Brain microvascular endothelial cell (primary cell): ENCODE measurements around the gene DDX19B.
"Not testable (repeated sequence)": the region's sequence is repeated elsewhere in the genome, so short reads cannot be mapped to it uniquely, and the experiment has no call there.

Experiments
- DNase-seq: peaks from one replicate; pipeline ENCODE4 v3.0.0-alpha.2; 2020
- H3K27ac ChIP-seq: fragments of 250-450 bp; sonication (Bioruptor Pico); 2 replicates; pipeline ENCODE4 v1.5.1; 2020; ENCODE audit warnings: mild to moderate bottlenecking, moderate library complexity
- H3K27me3 ChIP-seq: fragments of 250-450 bp; sonication (Bioruptor Pico); replicated peaks from 2 replicates; pipeline ENCODE4 v1.5.1; 2020; ENCODE audit warnings: mild to moderate bottlenecking
- H3K36me3 ChIP-seq: fragments of 250-450 bp; sonication (Bioruptor Pico); replicated peaks from 2 replicates; pipeline ENCODE4 v1.5.1; 2020; ENCODE audit warnings: mild to moderate bottlenecking
- H3K4me3 ChIP-seq: 2 replicates; pipeline ENCODE4 v1.5.1; 2011; ENCODE audit warnings: low read depth, mild to moderate bottlenecking, control low read depth, low read length, moderate library complexity
- in situ Hi-C: cut with HindIII; loops from 2 replicates; pipeline ENCODE4 v1.10.0; 2017; ENCODE audit warnings: low sequenced_read_pairs, low pct_ligation_motif_present
- TF ChIP-seq, protein P1 (sequence below): IDR thresholded peaks from 2 replicates; pipeline ENCODE4 v1.5.1; 2011; ENCODE audit warnings: low read depth, mild to moderate bottlenecking, moderate library complexity, low read length, control low read depth, inconsistent platforms; ENCODE audit errors: missing control alignments

Gene DDX19B

DNA sequence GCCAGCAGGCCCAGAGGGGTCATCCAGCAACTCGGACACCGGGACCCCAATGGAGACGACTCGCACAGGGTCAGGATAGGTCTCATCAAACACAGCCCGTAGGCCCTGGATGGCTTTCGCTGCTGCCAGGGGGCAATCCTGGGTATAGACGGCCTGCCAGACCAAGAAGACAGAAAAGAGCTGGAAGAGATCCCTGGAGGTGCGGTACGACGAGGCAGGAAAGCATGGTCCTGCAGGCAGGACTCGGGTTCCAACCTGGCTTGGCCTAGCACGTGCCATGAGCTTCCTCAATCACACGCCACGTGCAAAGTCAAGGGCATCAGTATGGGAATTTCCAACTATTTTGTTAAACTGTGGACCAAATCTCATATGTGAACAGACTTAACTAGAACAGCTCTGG, 40.9 kb upstream of the DDX19B start:
- no peak for DNase-seq
- no peak overlapping the region for H3K4me3 ChIP-seq
- in situ Hi-C loops: no loop called here
- peaks cover 92% of the 10 kb centered on the region for H3K36me3 ChIP-seq
- TF ChIP-seq, protein P1, sequence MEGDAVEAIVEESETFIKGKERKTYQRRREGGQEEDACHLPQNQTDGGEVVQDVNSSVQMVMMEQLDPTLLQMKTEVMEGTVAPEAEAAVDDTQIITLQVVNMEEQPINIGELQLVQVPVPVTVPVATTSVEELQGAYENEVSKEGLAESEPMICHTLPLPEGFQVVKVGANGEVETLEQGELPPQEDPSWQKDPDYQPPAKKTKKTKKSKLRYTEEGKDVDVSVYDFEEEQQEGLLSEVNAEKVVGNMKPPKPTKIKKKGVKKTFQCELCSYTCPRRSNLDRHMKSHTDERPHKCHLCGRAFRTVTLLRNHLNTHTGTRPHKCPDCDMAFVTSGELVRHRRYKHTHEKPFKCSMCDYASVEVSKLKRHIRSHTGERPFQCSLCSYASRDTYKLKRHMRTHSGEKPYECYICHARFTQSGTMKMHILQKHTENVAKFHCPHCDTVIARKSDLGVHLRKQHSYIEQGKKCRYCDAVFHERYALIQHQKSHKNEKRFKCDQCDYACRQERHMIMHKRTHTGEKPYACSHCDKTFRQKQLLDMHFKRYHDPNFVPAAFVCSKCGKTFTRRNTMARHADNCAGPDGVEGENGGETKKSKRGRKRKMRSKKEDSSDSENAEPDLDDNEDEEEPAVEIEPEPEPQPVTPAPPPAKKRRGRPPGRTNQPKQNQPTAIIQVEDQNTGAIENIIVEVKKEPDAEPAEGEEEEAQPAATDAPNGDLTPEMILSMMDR: no peak
- no peaks in the 10 kb centered on the region for H3K27me3 ChIP-seq
- no peak overlapping the region for H3K27ac ChIP-seq

DNA sequence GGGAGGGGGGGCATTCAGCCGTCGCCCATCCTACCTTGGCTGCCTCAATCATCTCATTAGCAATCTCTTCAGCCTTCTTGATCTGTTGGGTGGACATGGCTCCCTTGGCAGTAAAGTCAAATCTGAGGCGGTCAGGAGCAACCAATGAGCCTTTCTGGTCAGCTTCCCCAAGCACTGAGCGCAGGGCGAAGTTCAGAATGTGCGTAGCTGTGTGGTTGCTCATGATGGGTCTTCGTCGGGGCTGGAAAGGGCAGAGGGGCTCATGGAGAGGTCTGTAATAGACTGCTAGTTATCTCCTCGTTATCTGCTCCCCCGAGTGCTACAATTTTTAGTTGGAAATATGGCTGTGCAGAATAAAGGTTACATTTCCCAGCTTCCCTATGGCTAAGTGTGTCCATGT, 40.0 kb upstream of the DDX19B start:
- Histone ChIP-seq H3K27me3 (no peaks in the 10 kb centered on the region), H3K27ac (no peak overlapping the region), H3K36me3 (peaks cover 92% of the 10 kb centered on the region), H3K4me3 (no peak overlapping the region)
- DNase-seq: no peak
- TF ChIP-seq, protein P1: no peak
- in situ Hi-C loops: no loop called here

DNA sequence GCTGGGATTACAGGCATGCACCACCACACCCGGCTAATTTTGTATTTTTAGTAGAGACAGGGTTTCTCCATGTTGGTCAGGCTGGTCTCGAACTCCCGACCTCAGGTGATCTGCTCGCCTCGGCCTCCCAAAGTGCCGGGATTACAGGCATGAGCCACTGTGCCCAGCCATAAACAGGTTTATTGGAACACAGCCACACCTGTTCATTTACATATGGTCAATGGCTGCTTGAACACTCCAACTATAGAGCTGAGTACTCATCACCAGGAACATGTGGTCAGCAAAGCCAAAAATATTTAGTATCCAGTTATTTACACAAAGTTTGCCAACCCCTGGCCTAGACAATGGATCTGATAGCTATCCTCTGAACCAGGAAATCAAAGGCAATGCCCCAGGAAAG, 39.1 kb upstream of the DDX19B start:
- in situ Hi-C loops, DNase-seq, H3K4me3 ChIP-seq, H3K27me3 ChIP-seq, H3K27ac ChIP-seq: not testable (repeated sequence)
- peaks cover 92% of the 10 kb centered on the region for H3K36me3 ChIP-seq

DNA sequence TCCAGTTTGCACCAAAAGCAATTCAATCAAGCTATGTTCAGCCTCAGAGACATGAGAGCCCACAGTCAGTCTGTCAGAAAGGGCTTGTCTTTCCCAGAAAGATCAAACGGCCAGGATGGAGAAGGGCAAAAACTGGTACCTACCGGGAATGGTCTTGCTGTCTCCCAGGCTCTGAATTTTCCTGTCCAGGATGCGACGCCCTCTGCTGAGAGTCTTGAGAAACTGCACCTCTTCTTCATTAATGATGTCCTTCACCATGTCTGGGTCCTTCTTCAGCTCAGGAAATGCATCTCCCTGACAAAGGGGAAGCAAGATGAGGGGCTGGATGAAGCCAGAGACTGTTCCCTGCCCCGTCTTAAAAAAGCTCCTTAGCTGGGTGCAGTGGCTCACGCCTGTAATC, 31.5 kb upstream of the DDX19B start:
- peaks cover 88% of the 10 kb centered on the region for H3K36me3 ChIP-seq
- no peak overlapping the region for H3K27ac ChIP-seq
- peak; percentile 22 for DNase-seq
- TF ChIP-seq, protein P1: peak; percentile 83
- no peaks in the 10 kb centered on the region for H3K27me3 ChIP-seq
- in situ Hi-C loops: no loop called here
- no peak overlapping the region for H3K4me3 ChIP-seq

DNA sequence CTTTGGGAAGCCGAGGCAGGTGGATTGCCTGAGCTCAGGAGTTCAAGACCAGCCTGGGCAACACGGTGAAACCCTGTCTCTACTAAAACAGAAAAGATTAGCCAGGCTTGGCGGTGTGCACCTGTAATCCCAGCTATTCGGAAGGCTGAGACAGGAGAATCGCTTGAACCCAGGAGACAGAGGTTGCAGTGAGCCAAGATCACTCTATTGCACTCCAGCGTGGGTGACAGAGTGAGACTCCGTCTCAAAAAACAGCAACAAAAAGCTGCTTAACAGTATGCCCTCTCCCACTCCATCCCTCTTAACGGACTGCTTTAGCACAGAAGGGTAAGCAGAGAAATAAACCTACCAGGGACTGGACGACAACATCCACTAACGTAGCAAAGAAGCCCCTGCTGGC, 31.1 kb upstream of the DDX19B start:
- H3K27me3 ChIP-seq, DNase-seq, H3K4me3 ChIP-seq, in situ Hi-C loops, H3K27ac ChIP-seq: not testable (repeated sequence)
- peaks cover 85% of the 10 kb centered on the region for H3K36me3 ChIP-seq

DNA sequence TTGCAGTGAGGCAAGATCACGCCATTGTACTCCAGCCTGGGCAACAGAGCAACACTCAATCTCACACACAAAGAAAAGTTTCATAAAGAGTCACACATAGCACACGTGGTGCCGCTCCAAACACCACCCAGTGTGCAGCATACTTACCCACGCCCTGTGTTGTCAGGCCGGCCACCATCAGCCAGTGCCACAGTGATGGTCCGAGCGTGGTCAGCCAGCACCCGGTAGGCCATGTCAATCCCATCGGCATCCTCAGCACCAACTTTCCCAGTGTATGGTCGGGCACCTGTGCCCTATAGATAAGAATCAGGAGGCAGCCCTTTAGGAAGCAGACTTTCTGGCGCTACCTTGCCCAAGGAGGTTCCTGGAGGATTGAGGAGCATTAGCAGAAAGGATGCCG, 29.5 kb upstream of the DDX19B start:
- DNase-seq: no peak
- in situ Hi-C loops: no loop called here
- Histone ChIP-seq H3K36me3 (peaks cover 73% of the 10 kb centered on the region), H3K27me3 (no peaks in the 10 kb centered on the region), H3K27ac (no peak overlapping the region), H3K4me3 (no peak overlapping the region)
- TF ChIP-seq, protein P1: no peak

DNA sequence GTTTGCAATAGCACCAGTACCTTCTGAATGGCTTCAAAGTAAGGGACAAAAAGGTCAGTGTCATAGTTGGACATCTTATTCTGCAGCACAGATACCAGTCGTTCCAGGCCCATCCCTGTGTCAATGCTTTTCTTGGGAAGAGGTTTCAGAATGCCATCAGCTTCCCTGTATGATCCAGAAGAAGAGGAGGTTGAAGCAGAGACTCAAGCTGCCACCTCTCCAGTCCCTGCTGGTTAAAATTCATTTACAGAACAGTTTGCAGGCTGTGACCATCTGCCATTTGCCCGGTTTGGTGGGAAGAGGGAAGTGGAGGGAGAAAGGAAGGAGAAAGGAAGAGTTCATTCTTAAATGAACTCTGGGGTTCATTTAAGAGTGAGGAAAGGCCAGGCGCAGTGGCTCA, 28.8 kb upstream of the DDX19B start:
- TF ChIP-seq, protein P1: no peak
- in situ Hi-C loops: no loop called here
- no peaks in the 10 kb centered on the region for H3K27me3 ChIP-seq
- peaks cover 70% of the 10 kb centered on the region for H3K36me3 ChIP-seq
- H3K27ac ChIP-seq: no peak overlapping the region
- no peak overlapping the region for H3K4me3 ChIP-seq
- DNase-seq: no peak
